GM21360 (cell line): ENCODE results near the gene TECPR1.

Experiments used
- ATAC-seq: cut with Tn5 transposase; IDR thresholded peaks from one replicate; pipeline ENCODE4 v1.9.1; 2021; ENCODE audit warnings: mild to moderate bottlenecking, moderate library complexity; ENCODE audit not compliant: unreplicated experiment

TECPR1 gene

DNA sequence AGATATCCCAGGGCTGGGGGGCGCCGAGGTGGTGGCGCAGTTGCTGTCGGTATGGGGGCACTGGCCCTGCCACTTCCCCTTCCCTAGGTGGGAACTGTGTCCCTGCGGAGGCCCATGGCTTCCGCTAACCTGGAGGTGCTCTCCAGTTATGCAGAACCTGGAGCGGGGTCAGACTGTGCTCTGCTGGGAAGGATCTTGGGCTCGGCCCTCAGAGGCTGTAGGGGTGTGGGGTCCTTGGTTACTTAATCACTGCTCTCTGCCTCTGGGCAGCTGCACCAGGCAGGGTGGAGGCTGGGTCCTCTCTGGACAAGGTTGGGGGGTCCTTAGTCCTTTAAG is 31.8 kb upstream of the TECPR1 start:
- no peak for ATAC-seq

DNA sequence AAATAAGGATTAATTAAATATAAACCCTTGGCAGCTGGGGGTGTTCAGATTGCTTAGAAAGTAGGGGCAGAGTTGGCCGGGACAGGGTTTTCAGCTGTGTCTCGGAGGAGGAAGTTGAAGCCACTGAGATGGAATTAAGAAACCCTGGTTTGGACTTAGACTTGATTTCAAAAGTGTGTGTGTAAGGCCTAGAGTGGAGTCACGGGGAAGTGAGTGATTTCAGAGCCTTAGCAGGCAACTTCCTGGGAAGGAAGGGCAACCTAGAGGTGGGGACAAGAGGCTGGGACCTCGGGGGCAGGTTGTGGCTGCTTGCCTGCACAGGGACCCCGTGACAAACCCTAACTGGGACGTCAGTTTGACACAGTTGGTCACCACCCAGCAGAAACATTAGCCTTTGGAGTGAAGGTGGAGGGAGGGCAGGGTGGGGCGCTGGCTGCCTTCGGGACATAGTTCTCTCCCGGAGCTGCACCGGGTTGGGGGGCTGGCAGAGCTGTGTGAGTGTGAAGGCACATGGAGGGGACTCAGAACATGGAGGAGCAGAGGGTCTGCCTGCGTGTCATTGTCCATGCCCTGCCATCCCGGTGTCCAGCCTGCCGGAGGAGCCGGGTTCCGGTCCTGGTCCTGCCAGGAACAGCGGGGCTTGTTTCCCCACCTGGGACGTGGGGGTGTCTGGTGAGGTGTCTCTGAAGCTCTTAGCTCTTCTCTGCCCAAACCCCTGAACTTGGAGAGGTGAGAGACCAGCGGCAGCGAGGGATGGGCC is 31.3 kb upstream of the TECPR1 start:
- ATAC-seq = no peak

DNA sequence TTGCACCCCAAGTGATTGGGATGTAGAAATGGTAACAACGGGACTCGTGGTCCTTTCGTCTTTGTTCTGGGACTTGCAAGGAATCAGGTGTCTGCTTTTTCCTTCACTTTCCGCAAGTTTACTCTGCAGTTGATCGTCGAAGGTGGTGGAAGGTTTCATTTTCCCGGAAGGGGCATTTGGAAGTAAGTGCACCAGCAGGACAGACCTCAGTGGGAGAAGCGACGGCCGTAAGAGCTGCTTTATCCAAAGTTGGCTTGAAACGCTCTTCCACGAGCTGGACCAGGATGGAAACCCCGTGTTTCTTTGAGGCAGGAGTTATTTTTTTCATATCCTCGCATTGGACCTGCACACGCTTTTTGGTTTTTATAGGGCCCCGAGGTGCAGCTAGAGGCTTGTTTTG is 30.7 kb upstream of the TECPR1 start:
- ATAC-seq = no peak

DNA sequence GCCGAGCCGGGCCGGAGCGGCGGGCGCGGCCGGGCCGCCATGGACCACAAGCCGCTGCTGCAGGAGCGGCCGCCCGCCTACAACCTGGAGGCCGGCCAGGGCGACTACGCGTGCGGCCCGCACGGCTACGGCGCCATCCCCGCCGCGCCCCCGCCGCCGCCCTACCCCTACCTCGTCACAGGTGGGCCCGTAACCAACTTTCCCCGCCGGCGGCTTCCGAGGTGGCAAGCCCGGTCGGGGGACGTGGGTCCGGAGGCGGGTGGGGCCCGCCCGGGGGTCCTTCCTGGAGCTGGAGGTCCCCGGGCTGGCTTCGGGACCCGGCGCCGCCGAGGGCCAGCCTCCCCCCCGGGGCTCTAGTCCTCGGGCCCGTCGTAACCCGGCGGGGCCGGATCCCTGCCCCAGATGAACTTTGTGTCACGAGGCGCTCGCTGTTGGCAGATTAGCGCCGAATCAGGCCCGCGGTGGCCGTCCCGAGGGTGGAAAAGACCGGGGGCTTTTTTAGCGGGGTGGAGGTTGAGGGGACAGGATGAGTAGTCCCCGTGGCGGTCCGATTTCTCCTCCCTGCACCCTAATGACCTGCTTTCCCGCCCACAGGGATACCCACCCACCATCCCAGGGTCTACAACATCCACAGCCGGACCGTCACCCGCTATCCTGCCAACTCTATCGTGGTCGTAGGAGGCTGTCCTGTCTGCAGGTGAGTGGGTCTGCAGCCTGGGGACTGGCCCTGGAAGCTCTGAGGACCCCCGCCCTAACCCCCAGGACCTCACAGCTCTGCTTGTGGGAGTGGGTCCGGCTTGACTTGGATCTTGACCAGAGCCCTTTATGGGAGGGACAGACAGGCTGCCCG is 29.9 kb upstream of the TECPR1 start:
- ATAC-seq = peak; percentile 25

DNA sequence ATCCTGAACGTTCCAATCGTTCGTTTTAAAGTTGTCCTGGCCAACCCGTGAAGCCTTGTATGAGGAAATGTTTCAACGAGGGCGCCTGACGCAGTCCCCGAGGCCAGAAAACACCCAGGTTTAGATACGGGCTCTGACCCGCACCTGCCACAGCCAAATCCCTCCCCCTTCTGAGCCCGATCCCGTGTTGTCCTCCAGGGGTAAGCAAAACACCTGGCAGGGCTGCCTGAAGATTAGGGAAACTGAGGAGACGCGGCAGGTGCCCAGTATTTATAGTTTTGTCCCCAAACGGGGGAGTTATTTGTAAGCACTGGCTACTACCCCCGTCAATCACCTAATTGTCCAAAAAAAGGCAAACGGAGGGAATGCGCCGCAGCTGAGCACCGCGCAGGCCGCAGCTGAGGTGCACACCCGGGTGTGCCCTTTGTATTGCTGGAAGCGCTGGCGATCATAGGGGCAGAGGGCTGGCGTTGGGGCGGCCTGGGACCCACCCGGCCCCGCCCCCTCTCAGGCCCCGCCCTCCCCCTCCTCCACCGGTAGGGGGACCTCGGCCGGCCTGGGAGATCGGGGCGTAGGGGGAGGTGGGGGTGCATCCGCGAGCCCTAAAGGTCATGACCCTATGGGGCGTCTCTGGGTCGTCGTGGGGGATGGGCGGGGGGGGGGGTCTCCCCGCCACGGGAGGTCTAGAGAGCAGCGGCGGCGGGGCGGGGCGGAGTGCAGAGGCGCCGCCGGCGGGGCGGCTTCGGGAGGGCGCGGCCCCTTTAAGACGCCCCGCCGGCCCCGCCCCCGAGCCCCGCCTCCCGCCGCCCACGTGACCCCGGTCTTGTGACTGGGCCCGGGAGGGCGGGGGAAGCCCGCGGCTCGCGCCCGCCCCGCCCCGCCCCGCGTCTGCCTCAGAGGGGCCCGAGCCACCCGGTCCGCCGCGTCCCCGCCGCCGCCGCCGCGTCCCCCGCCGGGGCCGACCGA is 29.0 kb upstream of the TECPR1 start, which contains the start of gene BRI3:
Gene BRI3, plus strand, starts transcription at position 896 of the 966 bp plus-strand sequence. CDS start 110 bp downstream, outside the sequence.
- peak; percentile 65 for ATAC-seq

DNA sequence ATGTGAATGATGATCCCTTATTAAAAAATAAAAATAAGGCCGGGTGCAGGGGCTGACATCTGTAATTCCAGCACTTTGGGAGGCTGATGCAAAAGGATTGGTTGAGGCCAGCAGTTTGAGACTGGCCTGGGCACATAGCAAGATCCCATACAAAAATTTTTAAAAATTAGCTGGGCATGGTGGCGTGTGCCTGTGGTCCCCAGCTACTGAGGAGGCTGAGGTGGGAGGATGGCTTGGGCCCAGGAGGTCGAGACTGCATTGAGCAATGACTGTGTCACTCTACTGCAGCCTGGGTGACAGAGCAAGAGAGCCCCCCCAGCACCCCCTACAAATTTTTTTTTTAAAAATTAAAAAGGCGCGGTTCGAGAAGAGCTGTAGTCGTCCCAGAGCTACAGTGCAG is 28.3 kb upstream of the TECPR1 start:
- no peak for ATAC-seq

DNA sequence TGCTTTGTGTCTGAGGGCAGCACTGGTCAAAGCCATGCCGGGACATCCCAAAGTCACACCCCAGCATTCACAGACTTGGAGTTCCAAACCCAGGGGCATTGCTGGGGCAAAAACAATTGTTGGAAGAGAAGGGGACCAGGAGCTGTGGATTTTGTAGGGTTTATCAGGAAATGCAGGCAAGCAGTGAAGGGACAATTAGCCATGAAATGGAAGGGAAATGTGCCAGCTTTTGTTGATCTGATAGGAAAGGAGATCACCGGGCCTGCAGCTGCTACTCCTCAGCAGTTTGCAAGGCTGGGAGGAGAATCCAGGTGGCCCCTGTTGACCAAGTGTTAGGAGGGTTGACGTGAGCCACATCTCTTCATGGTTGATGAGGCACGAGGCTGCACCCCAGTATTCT is 26.9 kb upstream of the TECPR1 start:
- ATAC-seq = no peak

DNA sequence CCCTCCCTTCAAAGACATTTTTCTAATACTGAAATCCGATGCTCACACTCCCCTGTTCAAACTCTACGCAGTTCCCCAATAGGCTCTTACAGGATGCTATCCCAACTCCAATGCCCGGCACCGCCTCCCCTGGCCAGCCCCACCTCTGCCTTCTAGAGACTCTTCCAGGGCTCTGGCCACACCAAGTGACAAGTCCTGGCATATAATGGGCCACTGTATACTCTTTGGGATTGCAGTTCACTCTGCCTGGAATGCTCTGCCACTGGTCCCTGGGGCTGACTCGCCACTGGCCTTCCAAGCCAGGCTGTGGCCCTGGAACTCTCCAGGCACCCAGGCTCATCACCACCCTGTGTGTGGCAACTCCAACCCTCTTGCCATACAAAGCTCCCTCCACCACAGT is 26.4 kb upstream of the TECPR1 start:
- ATAC-seq = no peak

DNA sequence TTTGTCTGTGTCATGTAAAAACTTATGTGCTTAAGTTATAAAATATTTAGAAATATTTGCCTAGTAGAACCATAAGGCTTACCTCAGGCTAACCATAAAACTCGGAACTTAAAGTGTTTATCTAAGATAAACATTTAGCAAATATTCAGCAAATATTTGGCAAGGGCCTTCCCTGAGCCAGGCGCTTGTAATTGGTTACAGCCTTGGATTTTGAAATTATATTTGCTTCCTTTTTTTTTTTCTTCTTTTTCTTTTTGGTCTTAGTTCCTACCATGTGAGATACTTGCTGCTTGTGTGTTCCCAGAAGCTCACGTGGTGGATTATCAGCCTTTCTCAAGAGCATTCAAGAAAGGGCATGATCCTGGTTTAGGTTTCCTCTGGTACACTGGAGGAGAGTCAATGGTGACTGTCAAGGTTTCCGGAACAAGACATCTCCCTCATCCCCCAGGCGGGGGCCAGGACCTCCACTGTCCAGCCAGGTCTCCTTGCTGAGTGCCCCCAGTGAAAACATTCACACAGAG is 24.3 kb upstream of the TECPR1 start:
- ATAC-seq = no peak

DNA sequence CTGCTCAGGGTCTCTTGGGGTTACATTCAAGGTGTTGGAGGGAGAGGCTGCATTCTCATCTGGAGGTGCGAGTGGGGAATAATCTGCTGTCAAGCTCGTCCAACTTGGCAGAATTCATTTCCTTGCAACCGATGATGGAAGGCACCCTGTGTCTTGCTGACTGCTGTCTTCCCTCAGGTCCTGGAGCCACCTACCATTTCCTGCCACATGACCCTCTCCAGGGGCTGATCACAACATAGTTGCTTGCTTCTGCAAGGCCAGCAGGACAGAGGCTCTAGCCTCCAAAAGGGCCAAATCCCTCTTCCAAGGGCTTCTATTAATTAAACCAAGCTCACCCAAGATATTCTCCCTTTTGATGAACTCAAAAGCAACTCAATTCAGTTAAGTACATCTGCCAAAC is 15.3 kb upstream of the TECPR1 start:
- ATAC-seq = no peak

DNA sequence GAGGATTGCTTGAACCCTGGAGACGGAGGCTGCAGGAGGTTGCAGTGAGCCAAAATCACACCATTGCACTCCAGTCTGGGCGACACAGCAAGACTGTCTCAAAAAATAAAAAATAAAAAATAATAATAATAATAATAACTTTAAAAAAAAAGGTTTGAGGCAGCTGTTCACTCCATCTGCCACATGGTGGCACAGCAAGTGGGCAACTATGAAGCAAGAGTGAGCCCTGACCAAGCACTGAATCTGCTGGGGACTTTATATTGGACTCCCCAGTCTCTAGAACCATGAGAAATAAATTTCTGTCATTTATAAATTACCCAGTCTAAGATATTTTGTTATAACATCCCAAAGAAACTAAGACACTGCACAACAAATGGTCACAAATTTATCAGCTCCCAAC is 14.8 kb upstream of the TECPR1 start:
- no peak for ATAC-seq

DNA sequence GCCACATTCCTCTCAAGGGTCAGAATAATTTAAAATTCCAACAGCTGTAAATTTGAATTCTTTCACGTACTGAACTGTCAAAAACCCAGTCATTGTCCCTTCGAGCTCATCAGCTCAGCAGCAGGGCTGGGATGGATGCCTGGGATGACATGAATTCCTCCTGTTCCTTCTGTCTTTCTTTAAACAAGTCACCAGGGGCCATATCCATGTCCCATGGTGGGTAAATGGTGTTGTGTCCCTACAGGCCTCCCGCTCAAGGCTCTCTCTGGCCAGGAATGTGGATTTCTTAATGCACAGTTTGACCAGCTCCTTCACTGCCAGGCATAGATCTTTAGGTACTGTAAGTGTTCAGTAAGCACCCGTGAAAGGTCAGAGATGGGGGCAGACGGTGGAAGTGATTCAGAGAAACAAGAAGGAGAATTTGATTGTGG is 13.8 kb upstream of the TECPR1 start:
- ATAC-seq = no peak

DNA sequence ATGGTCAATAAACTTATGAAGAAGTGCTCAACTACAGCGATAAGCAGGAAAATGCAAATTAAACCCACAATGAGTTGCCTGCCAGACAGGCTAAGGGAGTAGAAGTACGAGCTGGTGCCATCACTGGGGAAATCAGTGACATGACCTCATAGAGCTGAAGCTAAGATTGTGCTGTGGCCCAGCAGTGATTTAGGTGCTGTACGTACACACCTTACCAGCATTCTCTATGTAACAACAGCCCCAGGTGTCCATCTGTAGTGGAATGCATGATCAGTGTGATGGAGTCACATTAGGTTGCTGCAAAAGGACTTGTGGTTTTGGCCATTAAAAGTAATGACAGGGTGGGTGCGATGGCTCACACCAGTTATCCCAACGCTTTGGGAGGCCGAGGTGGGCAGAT is 5.7 kb upstream of the TECPR1 start:
- ATAC-seq = no peak

DNA sequence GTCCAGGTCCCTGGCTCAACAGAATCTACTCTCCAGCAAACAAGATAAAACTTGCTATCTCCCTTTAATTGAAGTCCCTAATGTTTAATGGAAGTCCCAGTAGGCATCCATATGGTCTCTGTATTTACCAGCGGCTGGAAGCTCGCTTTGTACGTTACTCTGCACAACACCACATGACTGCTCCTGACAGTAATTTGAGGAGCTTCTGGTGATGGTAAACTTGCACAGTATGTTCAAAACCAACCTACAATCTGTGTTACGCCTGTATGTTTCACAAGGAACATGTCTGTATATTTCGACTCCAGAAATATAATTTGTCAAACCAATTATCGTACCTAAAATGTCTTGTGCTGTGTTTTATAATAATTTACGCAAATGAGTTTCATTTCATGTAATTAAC is 4.4 kb upstream of the TECPR1 start:
- ATAC-seq = no peak

DNA sequence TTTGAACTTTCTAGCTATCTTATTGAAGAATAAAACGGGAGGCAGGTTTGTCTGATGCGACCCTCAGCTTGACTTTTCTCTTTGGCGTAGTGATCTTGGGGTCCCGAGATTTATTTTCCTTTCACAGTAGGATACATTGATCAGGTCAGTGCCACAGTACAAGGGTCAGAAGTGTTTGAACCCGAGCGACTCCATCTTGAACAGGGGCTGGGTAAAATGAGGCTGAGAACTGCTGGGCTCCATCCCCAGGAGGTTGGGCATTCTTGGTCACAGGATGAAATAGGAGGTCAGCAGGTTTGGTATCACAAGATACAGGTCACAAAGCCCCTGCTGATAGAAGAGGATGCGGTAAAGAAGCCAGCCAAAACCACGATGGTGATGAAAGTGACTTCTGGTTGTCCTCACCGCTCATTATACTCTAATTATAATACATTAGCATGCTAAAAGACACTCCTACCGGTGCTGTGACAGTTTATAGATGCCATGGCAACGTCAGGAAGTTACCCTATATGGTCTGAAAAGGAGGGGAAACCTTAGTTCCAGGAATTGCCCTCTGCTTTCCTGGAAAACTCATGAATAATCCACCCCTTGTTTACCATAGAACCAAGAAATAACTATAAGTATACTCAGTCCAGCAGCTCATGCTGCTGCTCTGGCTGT is 3.0 kb upstream of the TECPR1 start:
- no peak for ATAC-seq

DNA sequence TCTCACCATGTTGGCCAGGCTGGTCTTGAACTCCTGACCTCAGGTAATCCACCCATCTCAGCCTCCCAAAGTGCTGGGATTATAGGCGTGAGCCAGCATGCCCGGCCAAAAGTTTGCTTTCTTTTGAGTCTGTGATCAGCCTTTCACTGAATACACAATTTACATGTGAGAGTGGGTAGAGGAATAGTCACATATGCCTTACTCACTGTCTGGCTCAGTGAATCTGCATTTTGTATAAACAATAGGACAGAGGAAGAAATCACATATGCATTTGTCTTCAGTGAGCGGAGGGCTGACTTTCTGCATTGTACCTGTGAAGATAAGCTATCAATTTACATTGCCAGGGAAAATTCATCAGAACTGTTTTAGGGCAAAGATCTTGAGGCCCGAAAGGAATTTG is 2.5 kb upstream of the TECPR1 start:
- no peak for ATAC-seq

DNA sequence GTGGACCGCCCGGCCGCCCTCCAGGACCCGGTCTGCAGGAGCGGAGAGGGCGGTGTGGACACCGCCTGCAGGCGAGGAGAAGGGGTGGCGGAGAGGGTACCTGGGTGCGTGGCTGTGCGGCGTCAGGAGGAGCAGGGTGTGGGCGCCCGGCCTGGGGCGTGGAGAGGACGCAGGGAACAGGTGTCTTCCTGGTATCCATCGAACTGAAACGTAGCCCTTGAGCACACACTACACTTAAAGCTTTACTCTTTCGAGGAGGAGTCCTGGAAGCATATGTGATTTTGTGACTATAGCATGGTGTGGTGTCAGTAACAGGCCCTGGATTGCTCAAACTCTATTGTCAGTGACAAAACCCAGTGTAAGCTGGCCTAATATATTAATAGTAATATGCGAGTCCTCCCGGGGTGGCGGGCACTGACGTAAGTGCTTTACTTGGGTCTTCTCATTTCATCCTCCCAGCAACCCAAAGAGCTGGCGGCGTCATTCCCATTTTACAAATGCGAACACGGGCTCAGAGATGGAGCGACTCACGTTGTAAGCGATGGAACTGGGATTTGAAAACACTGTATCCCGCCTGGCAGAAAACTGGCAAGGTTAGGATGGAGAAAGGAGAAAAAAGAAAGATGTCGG is 508 bp upstream of the TECPR1 start:
- ATAC-seq = no peak

DNA sequence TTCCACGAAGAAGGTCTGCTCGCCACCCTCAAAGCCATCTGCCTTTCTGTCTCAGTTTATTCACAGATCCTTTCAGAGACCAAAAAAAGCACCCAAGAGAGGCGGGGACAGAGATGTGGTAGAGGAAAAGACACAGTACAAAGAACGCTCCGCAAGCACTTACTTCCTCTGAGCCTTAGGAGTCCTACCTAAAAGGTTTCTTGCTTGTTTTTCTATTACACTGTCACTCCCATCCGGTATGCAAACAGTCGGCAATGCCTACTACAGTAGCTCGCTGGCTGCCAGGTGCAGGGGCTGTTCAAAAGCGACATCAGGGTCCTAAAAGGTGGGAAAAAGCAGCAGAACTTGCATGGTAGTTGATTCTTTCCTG is 816 bp downstream of the TECPR1 start:
- ATAC-seq = peak; percentile 22

DNA sequence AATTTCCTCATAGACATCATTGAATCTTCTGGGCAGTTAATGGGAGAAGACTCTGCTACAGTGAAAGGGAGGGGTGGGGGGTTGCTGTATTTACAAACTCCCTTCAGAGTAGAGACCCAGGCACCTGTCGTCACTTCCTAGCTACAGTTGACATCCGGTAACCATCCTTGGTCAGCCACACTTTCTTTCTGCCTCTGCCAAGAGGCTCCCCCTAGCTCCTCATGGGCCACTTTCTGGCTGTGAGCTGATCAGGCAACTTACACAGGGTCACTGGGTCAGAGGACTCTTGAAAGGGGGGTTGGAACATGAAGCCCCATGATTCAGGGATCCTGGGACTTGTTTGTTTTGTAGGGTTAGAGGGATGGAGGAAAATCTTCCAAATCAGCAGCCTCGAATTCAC is 1.2 kb downstream of the TECPR1 start:
- no peak for ATAC-seq

DNA sequence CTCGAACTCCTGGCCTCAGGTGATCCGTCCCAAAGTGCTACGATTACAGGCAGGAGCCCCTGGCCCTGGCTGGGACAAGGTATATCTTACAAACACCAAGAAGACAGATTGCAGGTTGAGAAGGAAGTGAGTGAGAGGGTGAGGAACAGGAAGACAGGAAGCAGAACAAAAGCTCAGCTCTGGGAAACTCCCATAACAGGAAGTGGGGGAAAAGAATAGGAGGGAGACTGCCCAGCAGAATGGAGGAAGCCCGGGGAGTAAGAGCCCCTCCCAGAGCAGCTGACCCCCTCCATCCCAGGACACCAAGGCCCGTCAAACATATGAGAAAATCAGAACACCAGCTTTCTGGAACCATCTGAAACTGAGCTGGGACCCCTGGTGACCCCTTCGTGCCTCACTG is 2.9 kb downstream of the TECPR1 start:
- no peak for ATAC-seq
